IPS-11a (cell line): ENCODE data around the gene TSC22D2.

Experiments used
- H3K4me3 ChIP-seq: one replicate; pipeline ENCODE4 v1.5.1; 2013; ENCODE audit warnings: low read depth, low read length, control low read depth

The TSC22D2 gene

GRCh38 chr3:150408221-150409124 lies at the start of gene TSC22D2:
TSC22D2 (plus strand) TSS chr3:150408298; CDS start chr3:150409351, 1,053 bp downstream.
- peak within 1 kb of the TSS; percentile 89 for H3K4me3 ChIP-seq

DNA sequence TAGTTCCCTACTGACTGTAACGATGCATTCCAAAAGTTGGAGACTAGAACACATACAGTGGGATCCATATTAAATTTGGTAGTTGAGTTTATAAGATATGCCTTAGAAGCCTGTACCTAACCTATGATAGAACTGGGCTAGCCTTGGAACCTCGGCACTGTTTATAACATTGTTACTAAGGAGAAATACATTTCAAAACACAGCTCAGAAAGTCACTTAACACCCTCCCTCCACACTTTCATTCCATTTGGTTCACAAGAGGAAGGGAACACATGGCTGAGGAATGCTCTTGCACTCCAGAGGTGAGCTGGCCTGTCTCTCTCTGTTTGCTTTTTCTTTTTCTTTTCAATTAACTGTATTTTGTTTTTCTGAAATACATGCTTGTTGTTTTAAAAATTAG lies 48.7 kb upstream of the TSC22D2 start:
- no peak overlapping the region for H3K4me3 ChIP-seq

GRCh38 chr3:150360966-150361365 lies 47.1 kb upstream of the TSC22D2 start:
- no peak overlapping the region for H3K4me3 ChIP-seq

GRCh38 chr3:150362515-150363302 lies 45.4 kb upstream of the TSC22D2 start:
- no peak overlapping the region for H3K4me3 ChIP-seq

DNA sequence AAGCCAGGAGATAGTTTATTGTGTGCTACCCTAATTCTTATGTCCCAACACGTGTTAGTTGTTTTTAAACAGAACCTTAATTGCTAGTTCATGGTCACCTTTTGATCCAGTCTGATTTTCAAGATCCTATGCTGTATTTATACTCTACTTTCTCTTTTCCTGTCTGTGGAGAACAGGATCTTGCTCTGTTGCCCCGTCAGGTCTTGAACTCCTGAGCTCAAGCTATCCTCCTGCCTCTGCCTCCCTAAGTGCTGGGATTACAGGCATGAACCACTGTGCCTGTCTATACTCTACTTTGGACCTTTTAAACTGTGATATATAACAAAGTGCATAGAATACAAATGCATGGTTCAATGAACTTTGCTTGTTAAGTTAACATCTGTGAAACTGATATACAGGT lies 44.7 kb upstream of the TSC22D2 start:
- H3K4me3 ChIP-seq: no peak overlapping the region

DNA sequence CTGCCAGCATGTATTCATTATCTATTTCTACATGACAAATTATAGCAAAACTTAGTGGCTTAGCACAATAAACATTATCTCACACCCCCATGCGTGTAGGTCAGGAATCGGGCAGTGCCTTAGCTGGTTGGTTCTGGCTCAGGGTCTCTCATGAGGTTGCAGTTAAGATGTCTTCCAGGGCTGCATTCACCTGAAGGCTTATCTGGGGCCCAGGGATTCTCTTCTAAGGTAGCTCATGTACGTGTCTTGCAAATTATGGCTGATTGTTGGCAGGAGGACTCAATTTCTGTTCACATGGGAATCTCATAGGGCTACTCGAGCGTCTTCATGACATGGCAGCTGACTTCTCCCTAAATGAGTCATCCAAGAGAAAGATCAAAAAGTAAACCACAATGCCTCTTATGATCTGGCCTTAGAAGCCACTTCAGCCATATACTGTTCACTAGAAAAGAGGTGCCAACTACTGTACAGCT lies 42.9 kb upstream of the TSC22D2 start:
- H3K4me3 ChIP-seq: no peak overlapping the region

DNA sequence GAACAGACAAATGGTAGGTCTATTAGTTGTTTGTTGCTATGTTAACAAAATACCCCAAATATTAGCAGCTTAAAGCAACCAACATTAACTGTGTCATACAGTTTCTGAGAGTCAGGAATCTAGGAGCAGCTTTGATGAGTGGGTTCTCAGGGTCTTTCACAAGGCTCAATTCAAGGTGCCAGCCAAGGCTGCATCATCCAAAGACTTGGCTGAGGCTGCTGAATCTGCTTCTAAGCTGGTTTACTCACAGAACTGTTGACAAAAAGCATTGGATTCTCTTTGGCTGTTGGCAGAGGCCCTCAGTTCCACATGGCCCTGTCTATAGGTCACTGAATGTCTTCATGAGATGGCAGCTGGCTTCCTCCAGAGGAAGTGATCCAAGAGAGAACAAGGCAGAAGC lies 40.3 kb upstream of the TSC22D2 start:
- H3K4me3 ChIP-seq: no peak overlapping the region

DNA sequence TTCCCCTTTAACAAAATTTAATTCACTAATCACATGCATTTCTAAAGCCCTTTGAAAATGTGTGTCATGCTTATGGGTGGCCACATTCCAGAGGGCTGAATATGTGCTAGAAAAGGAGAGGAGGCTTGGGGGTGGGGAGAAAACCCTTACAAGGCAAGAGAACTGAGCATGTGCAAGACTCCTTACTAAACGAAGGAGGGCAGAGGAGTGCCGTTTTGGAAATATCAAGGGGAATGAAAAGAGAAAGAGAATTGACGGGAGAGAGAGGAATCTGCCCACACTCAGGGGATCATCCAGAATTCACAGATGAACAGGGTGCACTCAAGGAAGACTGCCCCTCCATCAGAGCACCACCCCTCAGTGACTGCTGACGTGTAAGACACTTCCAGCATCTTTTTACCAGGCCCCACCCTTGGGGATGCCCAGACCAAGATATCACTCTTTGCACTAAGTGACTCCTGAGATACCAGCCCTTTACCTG lies 37.9 kb upstream of the TSC22D2 start:
- H3K4me3 ChIP-seq: no peak overlapping the region

GRCh38 chr3:150370999-150371398 lies 37.1 kb upstream of the TSC22D2 start:
- no peak overlapping the region for H3K4me3 ChIP-seq

DNA sequence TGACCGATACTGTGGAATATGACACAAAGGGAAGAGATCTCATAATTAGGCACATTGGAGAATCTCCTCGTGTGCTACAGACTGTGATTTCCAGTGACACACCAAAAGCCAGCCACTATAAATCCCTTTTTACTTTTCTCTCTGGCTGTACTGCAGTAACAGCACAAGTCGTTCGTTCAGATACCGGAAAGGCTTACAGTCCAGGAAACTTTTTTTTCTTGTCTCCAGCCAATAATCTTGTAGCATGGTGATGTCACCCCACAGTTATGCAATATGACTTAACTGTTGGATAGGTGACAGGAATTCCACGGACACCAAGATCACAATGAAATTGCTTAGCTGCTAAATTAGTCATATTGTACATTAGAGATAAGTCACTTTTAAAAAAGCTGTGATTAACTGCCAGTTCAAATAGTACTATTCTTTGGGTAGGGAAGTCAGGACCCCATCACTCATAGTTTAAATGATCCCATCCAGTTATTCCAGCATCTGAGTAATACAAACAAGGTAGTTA lies 36.3 kb upstream of the TSC22D2 start:
- H3K4me3 ChIP-seq: no peak overlapping the region

DNA sequence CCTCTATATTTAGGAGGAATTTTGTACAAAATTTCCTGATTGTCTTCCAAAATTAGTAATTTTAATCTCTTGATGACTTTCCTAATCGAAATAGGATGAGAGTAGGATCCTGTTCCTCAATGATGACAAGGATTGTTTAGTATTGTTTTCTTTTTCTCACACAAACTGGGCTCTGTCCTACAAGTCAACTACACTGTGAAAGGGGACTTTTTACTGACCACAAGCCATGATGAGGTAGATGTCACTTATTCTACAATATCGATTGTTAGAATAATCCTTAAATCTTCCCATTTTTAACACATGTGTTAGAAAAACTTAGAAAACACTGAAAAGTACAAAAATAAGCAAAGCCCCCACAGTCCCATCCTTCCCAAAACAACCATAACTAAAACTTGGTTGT lies 35.8 kb upstream of the TSC22D2 start:
- H3K4me3 ChIP-seq: no peak overlapping the region

DNA sequence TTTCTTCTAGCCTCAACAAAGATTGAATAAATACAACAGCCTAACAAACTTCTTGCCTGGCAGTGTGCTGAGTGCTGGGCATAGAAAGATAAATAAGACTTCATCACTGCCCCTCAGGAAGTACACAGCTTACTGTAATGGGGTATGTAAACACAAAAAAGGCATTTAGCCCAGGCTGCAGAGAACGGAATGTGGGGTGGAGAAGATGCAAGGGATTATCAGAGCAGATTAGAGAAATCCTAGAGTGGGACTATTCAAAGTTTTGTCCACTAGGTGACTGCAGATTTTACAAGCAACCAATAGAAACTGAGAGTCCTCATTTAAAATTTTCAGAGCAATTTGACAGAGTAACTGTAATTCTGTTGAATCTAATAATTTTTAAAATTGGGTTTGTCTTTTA lies 35.4 kb upstream of the TSC22D2 start:
- no peak overlapping the region for H3K4me3 ChIP-seq

- no peak overlapping the region for H3K4me3 ChIP-seq
Observed at GRCh38 chr3:150373234-150373875, 34.7 kb upstream of the TSC22D2 start.

DNA sequence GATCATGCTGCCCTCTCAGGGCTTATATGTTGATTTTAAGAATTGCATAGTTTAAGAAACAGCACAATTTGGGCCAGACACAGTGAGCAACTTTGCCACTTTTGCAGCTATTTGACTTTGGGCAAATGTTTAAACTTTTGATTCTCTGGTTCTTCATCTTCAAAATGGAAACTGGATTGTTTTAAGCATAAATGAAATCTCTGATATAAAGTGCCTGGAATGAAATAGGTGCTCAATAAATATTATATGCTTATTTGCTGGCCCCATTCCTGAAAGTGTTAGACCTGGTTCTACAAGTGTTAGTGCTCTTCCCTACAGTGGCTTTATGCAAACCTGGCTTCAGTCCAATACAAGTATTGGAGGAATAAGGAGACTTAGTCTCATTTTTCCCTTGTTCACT lies 33.1 kb upstream of the TSC22D2 start:
- H3K4me3 ChIP-seq: no peak overlapping the region

DNA sequence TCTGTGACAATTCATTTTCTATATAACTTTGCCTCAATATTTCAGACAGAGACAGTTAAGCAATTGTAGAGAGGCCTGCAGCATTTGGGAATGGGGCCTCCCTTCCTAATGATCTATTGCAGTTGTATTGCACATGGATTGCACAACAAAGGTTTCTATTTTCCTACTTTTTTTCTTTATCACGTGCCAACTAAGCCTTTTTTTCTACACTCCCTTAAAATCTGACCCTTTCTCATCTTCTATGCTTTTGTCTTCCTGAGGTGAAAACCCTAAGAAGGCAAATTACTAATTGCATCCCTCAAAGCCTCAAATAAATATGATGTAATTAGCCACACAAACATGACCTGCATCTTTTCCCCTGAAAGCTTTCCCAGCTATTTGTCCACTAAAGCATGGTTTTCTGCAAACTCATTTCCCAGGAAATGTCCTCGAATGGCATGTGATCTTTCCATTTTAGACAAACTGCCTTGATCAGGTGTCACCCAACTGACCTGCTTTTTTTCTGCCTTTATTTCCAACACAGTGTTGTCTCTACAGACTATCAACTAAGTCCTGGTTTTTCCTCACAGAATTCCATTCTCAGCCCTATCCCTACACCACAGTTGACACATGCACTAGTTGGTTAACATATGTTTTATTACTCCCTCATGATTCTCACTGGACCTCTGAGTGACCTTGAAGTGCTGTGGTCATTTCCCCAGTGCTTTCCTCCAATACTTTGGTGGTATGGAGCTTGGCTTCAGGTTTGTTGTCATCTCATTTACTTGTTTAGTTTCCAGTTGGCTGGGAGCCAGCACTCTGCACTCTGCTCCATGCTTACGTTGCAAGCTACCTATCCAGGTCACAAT lies 31.9 kb upstream of the TSC22D2 start:
- H3K4me3 ChIP-seq: no peak overlapping the region

- no peak overlapping the region for H3K4me3 ChIP-seq
Observed at GRCh38 chr3:150377601-150378300, 30.3 kb upstream of the TSC22D2 start.

DNA sequence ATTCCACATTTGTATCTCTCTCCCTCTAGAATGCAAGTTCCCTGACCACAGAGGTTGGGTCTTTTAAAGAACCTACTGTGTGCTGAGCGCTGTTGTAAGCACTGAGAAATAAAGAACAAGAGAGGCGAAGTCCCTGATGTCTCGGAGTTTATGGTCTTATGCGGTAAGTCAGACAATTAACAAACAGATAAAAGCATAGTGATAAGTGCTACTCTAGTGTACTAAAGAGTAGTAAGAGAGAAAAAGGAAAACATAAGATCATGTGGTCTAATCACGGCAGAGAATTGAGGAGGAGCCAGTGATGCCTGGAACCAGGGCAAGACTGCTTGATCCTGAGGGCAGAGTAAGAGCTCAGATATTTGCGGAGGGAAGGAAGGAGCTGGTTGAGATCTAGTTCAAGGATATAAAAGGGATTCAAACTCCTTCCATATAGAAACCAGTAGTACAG lies 29.8 kb upstream of the TSC22D2 start:
- H3K4me3 ChIP-seq: no peak overlapping the region

- no peak overlapping the region for H3K4me3 ChIP-seq
Observed at GRCh38 chr3:150379469-150379868, 28.6 kb upstream of the TSC22D2 start.
